ENCODE results near the gene ARSB.

DNA sequence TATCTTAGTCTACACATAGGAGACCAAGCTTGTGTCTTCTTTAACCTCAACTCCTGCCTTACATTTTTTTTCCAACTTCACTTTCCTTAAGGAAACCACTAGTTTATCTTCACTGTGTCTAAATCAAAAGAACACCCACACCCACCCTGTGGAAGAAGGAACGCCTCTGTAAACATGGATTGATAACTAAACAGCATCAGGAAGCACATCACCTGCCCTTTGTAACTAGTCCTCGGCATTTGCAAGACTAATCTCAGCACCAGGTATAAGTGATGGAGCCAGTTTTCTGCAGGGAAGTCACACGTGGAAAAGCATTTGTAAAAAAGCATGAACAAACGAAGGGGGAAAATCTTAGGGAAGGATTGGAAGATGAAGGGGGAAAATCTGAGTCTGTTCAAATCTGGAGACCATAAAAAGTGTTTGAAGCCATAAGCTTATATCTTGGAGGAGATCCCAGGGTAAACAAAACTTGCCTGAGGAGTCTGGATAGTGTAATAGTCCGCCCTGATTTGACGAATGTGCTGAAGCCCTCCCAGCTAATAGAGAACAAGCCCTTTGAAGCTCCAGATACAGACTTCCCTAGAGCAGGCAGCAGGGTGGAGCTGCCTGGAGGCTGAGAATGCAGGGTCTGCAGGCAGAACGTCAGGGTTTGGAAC, 219.2 kb downstream of the ARSB start:
- TF ChIP-seq GABPA (IDR thresholded peaks at IDR 0.05; ENCODE audit: low read depth) (no peak), POLR2AphosphoS5 (IDR thresholded peaks at IDR 0.05; ENCODE audit: low read depth) (no peak), SPI1 (IDR thresholded peaks at IDR 0.05; ENCODE audit: borderline replicate concordance, low read depth) (no peak)
- TF ChIP-seq, protein P1, sequence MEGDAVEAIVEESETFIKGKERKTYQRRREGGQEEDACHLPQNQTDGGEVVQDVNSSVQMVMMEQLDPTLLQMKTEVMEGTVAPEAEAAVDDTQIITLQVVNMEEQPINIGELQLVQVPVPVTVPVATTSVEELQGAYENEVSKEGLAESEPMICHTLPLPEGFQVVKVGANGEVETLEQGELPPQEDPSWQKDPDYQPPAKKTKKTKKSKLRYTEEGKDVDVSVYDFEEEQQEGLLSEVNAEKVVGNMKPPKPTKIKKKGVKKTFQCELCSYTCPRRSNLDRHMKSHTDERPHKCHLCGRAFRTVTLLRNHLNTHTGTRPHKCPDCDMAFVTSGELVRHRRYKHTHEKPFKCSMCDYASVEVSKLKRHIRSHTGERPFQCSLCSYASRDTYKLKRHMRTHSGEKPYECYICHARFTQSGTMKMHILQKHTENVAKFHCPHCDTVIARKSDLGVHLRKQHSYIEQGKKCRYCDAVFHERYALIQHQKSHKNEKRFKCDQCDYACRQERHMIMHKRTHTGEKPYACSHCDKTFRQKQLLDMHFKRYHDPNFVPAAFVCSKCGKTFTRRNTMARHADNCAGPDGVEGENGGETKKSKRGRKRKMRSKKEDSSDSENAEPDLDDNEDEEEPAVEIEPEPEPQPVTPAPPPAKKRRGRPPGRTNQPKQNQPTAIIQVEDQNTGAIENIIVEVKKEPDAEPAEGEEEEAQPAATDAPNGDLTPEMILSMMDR (IDR thresholded peaks at IDR 0.05; ENCODE audit: insufficient read depth, low read length), result no peak
- TF ChIP-seq, protein P2, sequence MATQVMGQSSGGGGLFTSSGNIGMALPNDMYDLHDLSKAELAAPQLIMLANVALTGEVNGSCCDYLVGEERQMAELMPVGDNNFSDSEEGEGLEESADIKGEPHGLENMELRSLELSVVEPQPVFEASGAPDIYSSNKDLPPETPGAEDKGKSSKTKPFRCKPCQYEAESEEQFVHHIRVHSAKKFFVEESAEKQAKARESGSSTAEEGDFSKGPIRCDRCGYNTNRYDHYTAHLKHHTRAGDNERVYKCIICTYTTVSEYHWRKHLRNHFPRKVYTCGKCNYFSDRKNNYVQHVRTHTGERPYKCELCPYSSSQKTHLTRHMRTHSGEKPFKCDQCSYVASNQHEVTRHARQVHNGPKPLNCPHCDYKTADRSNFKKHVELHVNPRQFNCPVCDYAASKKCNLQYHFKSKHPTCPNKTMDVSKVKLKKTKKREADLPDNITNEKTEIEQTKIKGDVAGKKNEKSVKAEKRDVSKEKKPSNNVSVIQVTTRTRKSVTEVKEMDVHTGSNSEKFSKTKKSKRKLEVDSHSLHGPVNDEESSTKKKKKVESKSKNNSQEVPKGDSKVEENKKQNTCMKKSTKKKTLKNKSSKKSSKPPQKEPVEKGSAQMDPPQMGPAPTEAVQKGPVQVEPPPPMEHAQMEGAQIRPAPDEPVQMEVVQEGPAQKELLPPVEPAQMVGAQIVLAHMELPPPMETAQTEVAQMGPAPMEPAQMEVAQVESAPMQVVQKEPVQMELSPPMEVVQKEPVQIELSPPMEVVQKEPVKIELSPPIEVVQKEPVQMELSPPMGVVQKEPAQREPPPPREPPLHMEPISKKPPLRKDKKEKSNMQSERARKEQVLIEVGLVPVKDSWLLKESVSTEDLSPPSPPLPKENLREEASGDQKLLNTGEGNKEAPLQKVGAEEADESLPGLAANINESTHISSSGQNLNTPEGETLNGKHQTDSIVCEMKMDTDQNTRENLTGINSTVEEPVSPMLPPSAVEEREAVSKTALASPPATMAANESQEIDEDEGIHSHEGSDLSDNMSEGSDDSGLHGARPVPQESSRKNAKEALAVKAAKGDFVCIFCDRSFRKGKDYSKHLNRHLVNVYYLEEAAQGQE (IDR thresholded peaks at IDR 0.05; ENCODE audit: insufficient replicate concordance, low read depth), result no peak
